22Rv1 (cell line): ENCODE results near the gene NBEA.
"Not testable (repeated sequence)": the region's sequence is repeated elsewhere in the genome, so short reads cannot be mapped to it uniquely, and the experiment has no call there.

Experiments
- H3K27ac ChIP-seq: fragments of 450-650 bp; 2 replicates; pipeline ENCODE4 v1.5.1; 2017
- CTCF ChIP-seq: fragments of 450-650 bp; IDR thresholded peaks from 2 replicates; pipeline ENCODE4 v1.5.1; 2017; ENCODE audit warnings: mild to moderate bottlenecking
- ZFX ChIP-seq: fragments of 450-650 bp; IDR thresholded peaks from 2 replicates; pipeline ENCODE4 v1.6.1; 2017; ENCODE audit warnings: antibody characterized with exemption, borderline replicate concordance

The NBEA gene

GRCh38 chr13:35367586-35367985 lies 425.5 kb downstream of the NBEA start:
- H3K27ac ChIP-seq, result no peak overlapping the region
- TF ChIP-seq ZFX, result no peak
- TF ChIP-seq CTCF, result no peak

- TF ChIP-seq CTCF, result no peak
- no peak for TF ChIP-seq ZFX
- H3K27ac ChIP-seq, result no peak overlapping the region
Observed at GRCh38 chr13:35378939-35379338, 436.9 kb downstream of the NBEA start.

- no peak overlapping the region for H3K27ac ChIP-seq
- TF ChIP-seq CTCF (no peak), ZFX (no peak)
Observed at GRCh38 chr13:35379663-35380062, 437.6 kb downstream of the NBEA start.

GRCh38 chr13:35387682-35388250 lies 445.7 kb downstream of the NBEA start:
- H3K27ac ChIP-seq, result no peak overlapping the region
- TF ChIP-seq ZFX (no peak), CTCF (no peak)

GRCh38 chr13:35388441-35389355 lies 446.6 kb downstream of the NBEA start:
- no peak overlapping the region for H3K27ac ChIP-seq
- no peak for TF ChIP-seq CTCF

- no peak overlapping the region for H3K27ac ChIP-seq
- TF ChIP-seq ZFX, result no peak
Observed at GRCh38 chr13:35389535-35389934, 447.5 kb downstream of the NBEA start.

- H3K27ac ChIP-seq, result no peak overlapping the region
- TF ChIP-seq CTCF (no peak), ZFX (no peak)
Observed at GRCh38 chr13:35392768-35393167, 450.7 kb downstream of the NBEA start.

- no peak overlapping the region for H3K27ac ChIP-seq
- TF ChIP-seq CTCF (no peak), ZFX (no peak)
Observed at GRCh38 chr13:35393886-35394285, 451.8 kb downstream of the NBEA start.

GRCh38 chr13:35408285-35408684 lies 466.2 kb downstream of the NBEA start:
- H3K27ac ChIP-seq, result not testable (repeated sequence)
